Ishikawa (cell line): Measurements from ENCODE around the gene TP73.

Experiments used
- CEBPB ChIP-seq: IDR thresholded peaks from 2 replicates; pipeline ENCODE4 v1.6.1; 2012
- CREB1 ChIP-seq: IDR thresholded peaks from 2 replicates; pipeline ENCODE4 v1.6.1; 2012; ENCODE audit warnings: low read depth
- EGR1 ChIP-seq: IDR thresholded peaks from 2 replicates; pipeline ENCODE4 v1.6.1; 2012
- EP300 ChIP-seq: IDR thresholded peaks from 2 replicates; pipeline ENCODE4 v1.6.1; 2012; ENCODE audit warnings: borderline replicate concordance
- FOXM1 ChIP-seq: IDR thresholded peaks from 2 replicates; pipeline ENCODE4 v1.6.1; 2012; ENCODE audit warnings: low read depth, borderline replicate concordance
- NFIC ChIP-seq: IDR thresholded peaks from 2 replicates; pipeline ENCODE4 v1.6.1; 2012
- RAD21 ChIP-seq: IDR thresholded peaks from 2 replicates; pipeline ENCODE4 v1.6.1; 2012; ENCODE audit warnings: low read depth
- TAF1 ChIP-seq: IDR thresholded peaks from 2 replicates; pipeline ENCODE4 v1.6.1; 2012; ENCODE audit warnings: low read depth, mild to moderate bottlenecking
- TCF12 ChIP-seq: IDR thresholded peaks from 2 replicates; pipeline ENCODE4 v1.6.1; 2012; ENCODE audit warnings: low read depth
- TEAD4 ChIP-seq: IDR thresholded peaks from 2 replicates; pipeline ENCODE4 v1.6.1; 2012
- YY1 ChIP-seq: IDR thresholded peaks from 2 replicates; pipeline ENCODE4 v1.6.1; 2012; ENCODE audit warnings: low read depth
- ZBTB7A ChIP-seq: IDR thresholded peaks from 2 replicates; pipeline ENCODE4 v1.6.1; 2012; ENCODE audit warnings: low read depth
- TF ChIP-seq, protein P1 (sequence below): IDR thresholded peaks from 2 replicates; pipeline ENCODE4 v1.6.1; 2012
- TF ChIP-seq, protein P2 (sequence below): IDR thresholded peaks from 2 replicates; pipeline ENCODE4 v1.6.1; 2012
- TF ChIP-seq, protein P3 (sequence below): IDR thresholded peaks from 2 replicates; pipeline ENCODE4 v1.6.1; 2012; ENCODE audit warnings: low read depth, mild to moderate bottlenecking

Gene TP73

DNA sequence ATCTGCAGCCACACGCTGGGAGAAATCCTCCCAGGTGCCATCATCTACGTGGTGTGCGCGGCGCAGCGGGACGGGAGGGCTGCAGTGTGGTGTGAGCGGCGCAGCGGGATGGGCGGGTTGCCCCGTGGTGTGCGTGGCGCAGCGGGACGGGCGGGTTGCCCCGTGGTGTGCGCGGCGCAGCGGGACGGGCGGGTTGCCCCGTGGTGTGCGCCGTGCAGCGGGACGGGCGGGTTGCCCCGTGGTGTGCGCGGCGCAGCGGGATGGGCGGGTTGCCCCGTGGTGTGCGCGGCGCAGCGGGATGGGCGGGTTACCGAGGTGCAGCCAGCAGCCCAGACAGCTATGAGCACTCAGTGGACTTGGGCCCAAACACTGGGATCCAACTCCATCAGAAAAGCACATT is 7.1 kb upstream of the TP73 start:
- TF ChIP-seq FOXM1 (no peak), RAD21 (no peak), TCF12 (no peak), YY1 (no peak), EGR1 (no peak), CREB1 (no peak), EP300 (no peak), ZBTB7A (no peak), TEAD4 (no peak), NFIC (no peak)
- TF ChIP-seq, protein P1, sequence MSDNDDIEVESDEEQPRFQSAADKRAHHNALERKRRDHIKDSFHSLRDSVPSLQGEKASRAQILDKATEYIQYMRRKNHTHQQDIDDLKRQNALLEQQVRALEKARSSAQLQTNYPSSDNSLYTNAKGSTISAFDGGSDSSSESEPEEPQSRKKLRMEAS, result no peak
- TF ChIP-seq, protein P2, sequence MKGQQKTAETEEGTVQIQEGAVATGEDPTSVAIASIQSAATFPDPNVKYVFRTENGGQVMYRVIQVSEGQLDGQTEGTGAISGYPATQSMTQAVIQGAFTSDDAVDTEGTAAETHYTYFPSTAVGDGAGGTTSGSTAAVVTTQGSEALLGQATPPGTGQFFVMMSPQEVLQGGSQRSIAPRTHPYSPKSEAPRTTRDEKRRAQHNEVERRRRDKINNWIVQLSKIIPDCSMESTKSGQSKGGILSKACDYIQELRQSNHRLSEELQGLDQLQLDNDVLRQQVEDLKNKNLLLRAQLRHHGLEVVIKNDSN, result no peak
- TF ChIP-seq, protein P3, sequence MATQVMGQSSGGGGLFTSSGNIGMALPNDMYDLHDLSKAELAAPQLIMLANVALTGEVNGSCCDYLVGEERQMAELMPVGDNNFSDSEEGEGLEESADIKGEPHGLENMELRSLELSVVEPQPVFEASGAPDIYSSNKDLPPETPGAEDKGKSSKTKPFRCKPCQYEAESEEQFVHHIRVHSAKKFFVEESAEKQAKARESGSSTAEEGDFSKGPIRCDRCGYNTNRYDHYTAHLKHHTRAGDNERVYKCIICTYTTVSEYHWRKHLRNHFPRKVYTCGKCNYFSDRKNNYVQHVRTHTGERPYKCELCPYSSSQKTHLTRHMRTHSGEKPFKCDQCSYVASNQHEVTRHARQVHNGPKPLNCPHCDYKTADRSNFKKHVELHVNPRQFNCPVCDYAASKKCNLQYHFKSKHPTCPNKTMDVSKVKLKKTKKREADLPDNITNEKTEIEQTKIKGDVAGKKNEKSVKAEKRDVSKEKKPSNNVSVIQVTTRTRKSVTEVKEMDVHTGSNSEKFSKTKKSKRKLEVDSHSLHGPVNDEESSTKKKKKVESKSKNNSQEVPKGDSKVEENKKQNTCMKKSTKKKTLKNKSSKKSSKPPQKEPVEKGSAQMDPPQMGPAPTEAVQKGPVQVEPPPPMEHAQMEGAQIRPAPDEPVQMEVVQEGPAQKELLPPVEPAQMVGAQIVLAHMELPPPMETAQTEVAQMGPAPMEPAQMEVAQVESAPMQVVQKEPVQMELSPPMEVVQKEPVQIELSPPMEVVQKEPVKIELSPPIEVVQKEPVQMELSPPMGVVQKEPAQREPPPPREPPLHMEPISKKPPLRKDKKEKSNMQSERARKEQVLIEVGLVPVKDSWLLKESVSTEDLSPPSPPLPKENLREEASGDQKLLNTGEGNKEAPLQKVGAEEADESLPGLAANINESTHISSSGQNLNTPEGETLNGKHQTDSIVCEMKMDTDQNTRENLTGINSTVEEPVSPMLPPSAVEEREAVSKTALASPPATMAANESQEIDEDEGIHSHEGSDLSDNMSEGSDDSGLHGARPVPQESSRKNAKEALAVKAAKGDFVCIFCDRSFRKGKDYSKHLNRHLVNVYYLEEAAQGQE, result no peak

DNA sequence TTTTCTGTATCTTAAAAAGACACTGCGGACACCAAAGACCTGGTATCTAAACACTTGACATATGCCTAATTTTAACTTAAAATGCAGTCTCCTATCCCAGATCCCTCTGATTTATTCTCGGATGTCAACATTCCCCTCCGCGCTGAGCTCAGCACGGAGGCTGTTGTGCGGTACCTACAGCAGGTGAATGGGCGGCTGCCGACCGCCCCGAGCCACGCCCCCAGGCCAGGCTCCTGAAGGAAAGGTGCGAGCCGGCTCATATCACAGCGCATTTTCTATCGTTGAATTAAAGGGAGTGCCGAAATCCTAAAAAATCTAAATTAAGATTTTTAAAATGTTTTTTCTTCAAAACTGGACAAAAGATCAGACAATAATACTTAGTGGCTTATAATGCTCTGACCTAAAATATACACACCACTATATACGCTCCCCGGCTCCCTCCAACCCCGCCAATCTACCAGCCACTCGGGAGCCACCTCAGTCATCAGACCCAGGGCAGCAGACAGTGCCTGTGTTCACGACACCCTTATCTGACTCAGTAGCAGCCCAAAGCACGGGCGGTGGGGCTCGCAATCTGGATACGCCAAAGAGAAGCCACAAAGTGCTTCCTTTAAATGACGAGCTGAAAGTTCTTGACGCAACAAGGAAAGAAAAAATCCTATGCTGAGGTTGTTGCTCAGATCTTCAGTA is 6.5 kb upstream of the TP73 start:
- TF ChIP-seq TCF12 (no peak), EP300 (no peak), ZBTB7A (no peak), TAF1 (no peak), CEBPB (no peak), FOXM1 (no peak), TEAD4 (no peak), YY1 (no peak), EGR1 (no peak), NFIC (no peak), CREB1 (no peak)
- TF ChIP-seq, protein P1, result no peak
- TF ChIP-seq, protein P3, result no peak

DNA sequence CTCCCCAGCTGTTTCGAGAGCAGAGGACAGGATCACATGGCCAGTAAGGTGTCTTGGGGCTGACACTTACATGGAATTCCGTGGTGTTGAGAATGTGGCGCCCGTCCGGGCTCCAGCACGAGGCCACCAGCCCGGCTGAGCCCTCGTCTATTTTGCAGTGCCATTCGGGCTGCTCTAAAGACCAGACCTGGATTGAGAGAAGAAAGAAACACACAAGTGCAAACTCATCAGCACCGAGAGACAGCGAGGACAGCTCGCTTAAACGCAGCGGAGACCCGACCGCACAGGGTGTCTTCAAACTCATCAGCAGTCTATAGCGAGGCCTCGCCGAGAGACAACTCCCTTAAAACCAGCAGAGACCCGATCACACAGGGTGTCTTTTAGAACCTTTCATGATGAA is 5.7 kb upstream of the TP73 start:
- no peak for TF ChIP-seq TEAD4
- no peak for TF ChIP-seq RAD21
- TF ChIP-seq, protein P1, result no peak
- no peak for TF ChIP-seq EGR1
- no peak for TF ChIP-seq NFIC
- TF ChIP-seq TAF1, result no peak
- TF ChIP-seq YY1, result no peak
- TF ChIP-seq, protein P3, result no peak
- TF ChIP-seq FOXM1, result no peak
- no peak for TF ChIP-seq TCF12
- TF ChIP-seq CREB1, result no peak
- no peak for TF ChIP-seq ZBTB7A
- no peak for TF ChIP-seq CEBPB
- TF ChIP-seq, protein P2, result no peak
- no peak for TF ChIP-seq EP300
